ENCODE measurements around the gene PITX1.
A peak's percentile ranks its signal among the peaks of the same experiment; 100 is the strongest.
"Not testable (repeated sequence)": the region's sequence is repeated elsewhere in the genome, so short reads cannot be mapped to it uniquely, and the experiment has no call there.

The PITX1 gene

DNA sequence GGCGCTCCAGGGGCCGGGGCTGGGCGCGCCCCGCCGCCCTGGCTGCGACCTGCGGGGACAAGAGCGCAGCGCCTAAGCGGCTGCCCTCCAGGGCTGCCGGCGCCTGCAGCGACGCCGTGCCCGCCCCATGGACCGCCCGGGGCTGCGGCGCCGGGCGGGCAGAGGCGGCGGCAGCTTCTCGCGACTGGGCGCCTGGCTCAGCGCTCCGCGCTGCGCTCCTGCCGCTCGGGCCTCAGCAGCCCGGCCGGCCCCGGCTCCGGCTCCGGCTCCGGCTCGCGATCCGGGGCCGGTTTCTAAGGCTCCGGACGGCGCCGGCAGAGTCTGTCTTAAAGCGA, at the start of gene PITX1:
Gene PITX1, minus strand, starts transcription at position 328 of the 335 bp plus-strand sequence. CDS start 347 bp downstream, outside the sequence.
- ATAC-seq, result peak; percentile 15
- no peak for DNase-seq

DNA sequence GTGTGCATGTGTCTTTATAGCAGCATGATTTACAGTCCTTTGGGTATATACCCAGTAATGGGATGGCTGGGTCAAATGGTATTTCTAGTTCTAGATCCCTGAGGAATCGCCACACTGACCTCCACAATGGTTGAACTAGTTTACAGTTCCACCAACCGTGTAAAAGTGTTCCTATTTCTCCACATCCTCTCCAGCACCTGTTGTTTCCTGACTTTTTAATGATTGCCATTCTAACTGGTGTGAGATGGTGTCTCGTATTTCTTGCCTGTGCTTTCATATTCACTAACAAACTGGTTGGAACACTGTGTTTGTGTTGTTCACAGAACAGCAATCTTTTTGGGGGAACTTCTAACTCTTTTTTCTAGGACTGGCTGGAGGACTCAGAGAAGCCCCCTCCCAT, 49.3 kb upstream of the PITX1 start:
- not testable (repeated sequence) for DNase-seq, ATAC-seq

DNA sequence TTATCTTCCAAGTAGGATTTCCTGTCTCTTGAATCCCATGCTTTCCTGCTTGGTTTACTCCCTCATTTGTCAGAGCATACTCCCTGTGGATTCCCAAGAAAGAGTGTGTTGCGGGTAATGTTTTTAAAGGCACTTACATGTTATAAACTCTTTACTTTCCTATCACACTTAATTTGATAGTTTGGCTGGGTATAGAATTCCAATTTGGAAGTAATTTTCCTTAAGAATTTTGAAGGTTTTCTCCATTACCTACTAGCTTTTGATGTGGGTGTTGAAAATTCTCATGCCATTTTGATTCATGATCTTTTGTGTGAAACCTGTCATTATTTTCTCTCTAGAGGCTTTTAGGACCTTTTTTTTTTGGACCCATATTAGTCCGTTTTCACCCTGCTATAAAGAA, 47.2 kb upstream of the PITX1 start:
- ATAC-seq (no peak), DNase-seq (no peak)

DNA sequence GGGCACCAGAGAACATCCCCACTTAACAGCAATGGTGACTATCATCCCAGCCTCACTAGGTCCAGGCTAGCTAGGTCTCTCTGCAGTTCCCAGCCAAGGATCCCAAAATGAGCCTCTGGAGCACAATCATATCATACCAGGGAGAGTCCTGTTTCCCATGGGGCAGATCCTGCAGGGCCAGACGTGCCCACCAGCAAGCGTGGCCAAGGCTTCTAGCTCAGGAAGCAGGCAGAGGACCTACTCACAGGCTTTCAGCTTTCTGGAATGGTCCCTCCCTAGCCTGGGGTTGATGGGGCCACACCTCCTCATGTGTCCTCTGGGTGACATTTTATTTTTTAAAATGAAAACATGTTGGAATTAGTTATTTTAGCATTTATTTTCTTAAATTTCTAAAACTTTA, 45.7 kb upstream of the PITX1 start:
- ATAC-seq, result no peak
- no peak for DNase-seq

DNA sequence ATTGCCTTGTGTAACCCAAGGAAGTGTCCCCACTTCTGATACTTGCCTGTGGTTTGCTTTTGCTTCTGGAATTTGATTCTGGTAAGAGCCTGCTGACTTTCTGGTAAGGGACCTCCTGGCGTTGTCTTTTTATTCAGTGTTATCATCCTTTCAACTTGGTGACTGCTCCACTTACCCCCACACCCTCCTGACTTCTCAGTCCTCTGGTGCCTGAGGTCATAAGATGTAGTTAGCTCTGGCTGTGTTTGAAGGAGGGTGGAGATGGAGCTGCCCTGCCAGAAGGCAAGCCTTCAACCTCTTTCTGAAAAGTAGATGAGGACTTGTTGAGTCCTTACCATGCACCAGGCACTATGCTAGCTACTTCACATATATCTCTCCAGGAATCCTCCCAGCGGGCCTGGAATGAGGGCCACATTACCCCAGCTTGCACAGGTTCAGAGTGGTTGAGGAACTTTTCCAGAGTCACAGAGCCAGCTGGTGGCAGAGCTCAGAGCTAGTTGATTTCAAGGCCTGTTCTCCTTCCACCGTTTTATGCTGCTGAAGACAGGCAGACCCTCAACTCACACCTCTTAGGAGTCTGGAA, 45.2 kb upstream of the PITX1 start:
- DNase-seq (no peak), ATAC-seq (no peak)

DNA sequence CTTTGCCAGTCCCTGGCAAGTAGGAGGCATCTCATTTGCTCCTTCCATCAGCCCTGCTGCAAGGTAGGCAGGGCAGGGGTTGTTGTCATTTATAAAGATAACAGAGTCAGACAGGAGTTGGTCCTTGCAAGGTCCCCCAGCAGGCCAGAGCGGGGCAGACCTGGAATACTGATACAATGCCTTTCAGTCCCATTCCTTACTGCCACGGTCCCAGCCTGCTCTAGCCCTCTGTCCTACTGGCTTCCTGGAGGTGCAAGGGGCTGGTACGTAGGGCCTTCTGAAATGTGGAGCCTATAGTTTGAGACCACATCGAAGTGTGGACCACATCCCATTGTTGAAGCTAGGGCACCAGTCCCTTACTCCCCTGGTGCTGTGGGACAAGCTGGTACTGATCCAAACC, 42.8 kb upstream of the PITX1 start:
- no peak for ATAC-seq
- DNase-seq, result no peak

DNA sequence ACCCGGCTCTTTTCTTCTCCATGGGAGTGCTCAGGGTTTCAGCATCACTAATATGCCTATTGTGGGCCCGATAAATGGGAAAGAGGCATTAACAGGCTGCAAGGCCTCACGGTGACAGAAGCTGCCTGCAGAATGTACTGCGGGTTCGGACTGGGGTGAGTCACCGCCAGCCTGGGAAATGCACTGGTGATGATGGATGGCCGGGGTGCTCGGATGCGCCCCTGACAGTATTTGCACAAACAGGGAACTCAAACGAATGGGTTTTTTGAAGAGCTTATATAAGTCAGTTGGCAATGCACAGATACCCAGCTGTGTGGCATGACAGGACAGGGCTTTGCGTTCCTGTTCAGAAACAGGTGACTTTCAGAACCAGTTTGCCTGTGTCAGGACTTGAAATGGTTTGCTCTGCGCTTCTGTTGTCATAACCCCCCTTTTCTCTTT, 42.0 kb upstream of the PITX1 start:
- DNase-seq (no peak), ATAC-seq (no peak)

DNA sequence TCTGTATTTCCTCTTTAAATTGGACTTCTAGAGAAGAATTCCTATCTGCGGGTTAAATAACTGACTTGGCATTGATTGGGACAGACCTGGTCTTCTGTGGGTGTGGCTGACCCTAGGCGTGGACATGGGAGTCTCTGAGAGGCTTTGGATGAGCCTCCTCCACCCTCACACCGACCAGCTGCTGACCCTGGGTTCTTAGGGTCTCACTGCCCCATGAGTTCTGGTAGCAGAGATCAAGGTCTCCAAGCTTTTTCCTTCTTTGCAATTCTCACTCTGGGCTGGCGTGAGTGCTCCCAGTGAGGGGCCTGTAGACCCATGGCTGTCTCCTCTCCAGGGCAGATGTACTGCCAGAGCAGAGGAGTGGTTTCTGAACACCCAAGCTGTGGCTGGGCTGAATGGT, 41.6 kb upstream of the PITX1 start:
- no peak for DNase-seq
- no peak for ATAC-seq

DNA sequence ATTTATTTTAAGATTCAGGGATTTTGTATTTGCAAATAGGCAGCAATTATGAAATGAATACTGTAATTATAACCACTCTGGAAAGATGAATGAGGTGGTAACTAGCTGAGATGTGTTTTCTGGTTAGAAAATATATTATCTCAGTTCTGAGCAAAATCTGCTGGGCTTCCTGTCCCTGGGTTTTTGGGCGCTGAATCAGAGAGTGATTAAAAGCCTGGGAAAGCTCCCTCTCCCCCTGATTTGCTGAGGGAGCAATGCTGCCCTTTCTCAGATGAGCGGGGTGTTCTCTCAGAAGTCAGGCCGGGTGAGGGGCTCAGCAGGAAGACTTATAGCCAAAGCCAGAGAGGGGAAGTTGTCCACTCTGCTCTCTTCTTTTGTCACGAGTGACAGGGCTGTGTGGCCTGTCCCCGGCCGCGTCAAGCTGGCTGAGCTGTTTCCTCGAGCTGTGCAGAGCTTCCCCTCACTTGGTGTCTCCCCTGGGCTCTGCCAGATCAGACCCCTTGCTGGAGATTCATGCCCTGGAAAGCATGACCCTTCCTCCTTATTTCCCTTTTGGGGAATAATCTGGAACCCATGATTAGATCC, 39.8 kb upstream of the PITX1 start:
- no peak for ATAC-seq
- no peak for DNase-seq

DNA sequence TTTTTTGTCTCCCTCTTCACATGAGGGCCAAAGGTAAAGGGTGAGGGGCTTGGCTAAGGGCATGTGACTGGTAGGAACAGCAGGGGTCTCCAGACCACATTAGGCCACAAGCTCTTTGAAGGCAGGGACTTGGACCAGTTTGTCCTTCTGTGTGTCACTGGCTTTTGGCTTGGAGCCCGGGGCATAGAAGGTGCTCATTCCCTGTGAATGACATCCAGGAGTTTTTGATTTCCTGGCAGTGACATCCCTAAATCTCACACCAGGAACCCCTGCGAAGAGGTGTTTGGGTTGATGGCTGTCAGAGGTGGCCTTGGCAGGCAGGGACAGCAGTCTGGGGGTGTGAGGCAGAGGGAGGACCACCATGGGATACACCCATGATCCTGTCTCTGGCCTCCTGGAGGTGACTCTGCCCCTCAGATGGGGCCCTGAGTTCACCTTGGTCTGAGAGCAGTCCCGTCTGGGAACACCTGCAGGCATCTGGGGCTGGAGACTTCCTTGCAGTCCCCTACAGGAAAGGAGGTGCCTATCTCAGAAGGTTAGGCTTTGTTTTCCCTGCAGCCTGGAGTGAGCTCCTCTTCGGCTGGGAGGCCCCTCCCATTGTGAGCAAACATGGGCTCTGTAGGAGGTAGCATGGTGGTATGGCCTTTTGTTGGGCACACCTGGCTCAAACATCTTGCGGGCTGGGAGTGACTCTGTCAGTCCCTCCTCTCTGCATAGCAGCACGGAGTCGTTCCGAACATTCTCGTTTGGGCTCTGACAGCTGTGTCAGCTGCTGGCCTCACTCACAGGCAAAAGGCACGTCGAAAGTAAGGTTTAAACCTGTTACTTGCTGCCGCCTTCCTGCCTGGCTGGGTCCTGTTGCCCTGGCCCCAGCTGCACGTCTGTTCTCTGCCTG, 38.6 kb upstream of the PITX1 start:
- DNase-seq (no peak), ATAC-seq (no peak)

DNA sequence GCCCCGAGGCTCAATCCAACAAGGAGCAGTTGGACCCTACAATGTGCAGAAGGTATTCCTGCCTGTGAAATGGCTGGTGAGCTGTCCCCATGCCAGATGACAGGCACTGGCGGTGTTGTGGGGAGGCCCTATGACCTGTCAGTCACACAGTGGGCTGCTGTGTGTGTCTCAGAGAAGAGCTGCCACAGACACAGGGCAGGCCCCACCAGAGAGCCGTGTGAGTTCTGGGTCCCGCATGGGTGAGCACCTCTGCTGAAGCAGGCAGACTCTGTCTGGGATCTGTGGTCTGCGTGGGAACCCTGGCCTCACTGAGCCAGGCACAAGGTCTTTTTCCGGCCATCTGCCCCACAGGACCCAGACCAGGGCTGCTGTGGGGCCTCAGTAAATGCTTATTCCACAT, 37.3 kb upstream of the PITX1 start:
- no peak for ATAC-seq

DNA sequence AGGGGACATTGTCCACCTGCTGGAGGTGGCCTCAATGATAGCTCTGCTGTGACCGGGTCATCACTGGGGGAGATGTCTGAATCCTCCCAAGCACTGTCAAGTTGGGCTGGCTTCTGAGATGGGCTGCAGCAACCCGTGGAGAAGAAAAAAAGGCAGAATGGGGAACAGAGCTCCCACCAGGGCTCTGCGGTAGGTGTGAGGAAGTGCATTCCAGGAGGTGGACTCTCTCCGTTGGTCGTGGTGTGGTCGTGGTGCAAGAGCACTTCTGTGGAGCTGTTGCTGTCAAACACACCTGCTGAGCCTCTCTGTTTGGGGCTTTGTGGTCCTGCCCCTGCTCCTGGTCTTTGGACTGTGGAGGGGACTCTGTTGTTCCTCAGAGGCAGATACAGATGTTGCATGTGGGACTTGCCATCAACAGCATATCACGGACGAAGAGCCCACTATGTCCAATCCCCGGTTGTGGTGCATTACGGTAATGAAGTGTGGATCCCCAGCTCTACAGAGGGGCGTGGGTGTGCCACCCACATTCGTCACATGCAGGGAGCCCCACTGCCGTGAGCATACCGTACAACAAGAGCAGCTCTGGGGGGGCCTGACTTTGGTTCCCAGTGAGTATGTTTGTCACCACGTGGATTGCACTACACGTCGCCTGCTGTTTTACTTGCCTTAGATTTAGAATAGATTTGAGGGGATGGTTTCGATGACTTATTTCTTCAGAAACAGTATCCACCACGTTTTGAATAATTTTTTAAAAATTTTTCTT, 36.0 kb upstream of the PITX1 start:
- ATAC-seq (no peak), DNase-seq (no peak)

More for the DNA sequence above, 37.3 kb upstream of the PITX1 start:
- no peak for DNase-seq

DNA sequence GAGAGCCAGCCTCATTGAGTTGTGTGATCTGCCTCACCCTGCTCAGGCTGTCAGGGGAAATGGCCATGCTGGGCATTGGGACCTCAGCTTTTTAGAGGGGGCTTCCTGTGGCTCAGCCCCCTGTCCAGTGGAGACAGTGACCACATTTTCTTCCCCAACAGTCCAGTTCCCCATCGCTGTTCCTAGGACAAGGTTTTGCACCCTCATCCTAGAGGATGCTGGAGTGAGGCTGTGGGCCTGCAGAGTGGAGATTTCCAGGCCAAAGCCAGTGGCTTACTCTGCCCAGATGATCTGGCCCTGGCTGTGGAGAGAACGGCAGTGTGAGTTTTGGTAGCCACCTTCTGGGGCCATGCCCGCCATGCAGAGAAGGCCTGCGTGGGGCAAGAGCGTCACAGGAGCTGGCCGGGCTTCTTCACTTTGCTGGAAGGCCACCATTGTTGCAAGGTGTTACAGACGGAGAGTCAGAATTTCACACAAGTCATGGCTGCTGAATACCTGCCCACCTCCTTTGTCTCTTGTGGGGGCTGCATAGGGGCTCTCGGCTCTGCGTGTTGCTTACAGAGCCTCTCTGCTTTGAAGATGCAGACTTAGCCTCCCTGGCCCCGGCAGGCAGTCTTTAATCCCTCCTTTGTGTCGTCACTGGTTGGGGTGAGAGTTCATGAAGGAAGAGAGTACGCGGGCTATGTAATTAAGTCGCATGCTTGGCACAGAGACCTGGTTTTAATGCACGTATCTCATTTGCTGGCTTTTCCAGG, 35.2 kb upstream of the PITX1 start:
- no peak for ATAC-seq

DNA sequence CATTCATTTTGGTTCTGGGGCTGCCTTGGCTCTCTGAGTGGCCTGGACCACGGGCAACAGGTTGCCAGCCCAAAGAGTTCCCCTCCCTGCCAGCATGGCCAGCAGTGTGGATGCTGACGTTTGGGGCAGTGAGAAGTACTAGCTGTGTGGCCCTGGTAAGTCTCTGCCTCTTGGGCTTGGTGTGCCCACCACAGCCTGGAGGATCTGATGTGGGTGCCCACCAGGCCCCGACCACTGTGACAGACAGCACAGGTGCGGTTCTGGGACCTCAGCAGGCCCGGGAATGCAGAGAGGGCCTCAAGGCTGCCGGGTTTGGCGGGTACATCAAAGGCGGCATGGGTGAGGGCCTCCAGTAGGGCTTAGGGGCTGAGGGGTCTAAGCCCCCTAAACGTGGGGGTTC, 33.6 kb upstream of the PITX1 start:
- DNase-seq (no peak), ATAC-seq (no peak)

More for the DNA sequence above, 35.2 kb upstream of the PITX1 start:
- DNase-seq, result no peak

DNA sequence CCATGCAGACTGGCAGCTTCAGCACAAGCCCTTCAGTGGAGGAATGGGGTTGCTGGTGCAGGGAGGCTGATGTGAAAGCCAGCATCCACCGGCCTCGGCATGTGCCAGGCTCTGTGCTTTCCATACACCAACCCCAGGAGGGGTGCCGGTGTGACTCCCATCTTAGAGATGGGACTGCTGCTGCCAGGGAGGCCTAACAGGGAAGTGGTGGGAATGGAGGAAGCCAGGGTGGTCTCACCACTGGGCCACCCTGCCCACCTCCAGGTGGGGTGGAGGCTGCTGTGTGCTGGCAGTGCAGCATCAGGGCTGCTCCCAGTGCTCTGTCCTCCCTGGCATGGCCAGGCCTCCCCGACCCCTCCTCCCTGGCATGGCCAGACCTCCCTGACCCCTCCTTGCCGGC, 32.8 kb upstream of the PITX1 start:
- no peak for DNase-seq

DNA sequence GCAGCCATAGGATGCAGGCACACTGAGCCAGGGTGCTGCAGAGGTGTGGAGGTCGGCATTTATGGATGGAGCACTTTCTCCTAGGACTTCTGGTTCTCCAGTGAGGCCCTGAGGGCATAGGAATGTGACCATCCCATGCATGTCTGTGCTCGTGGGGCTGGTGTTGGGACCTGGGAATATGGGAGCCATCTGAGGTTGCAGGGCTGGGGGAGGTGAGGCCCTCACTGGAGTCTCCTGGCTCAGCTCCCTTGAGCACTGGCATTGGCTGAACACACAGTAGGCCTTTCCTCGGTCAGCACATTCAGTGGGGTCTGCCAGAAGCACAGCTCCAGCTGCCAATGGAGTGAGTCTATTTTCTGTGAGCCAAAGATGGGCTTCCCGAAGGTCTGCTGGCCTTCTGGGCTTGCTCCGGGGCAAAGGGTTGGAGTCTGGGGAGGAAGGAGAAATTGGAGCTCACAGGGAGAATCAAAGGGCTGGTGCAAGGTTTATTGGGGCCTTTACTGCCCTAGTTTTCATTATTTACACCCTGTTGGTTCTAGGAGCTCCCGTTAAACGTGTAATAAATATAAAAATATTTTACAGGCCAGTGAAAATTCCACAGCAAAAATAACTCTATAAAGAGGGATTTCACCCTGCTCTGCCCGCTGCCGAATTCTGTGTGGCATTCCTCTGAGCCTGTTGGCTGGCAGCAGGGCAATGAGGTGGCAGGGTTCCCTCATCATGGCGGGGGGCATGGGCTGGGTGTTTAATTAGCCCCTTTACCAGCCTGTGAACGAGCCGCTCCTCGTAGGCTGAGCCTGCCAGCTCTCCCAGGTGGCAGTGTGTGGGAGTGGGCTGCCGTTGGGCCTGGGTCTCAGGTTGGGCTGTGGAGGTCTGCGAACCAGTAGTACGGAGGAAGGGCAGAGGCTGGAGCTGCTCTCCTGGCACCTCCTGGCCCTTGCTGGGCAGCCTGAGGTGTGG, 31.6 kb upstream of the PITX1 start:
- DNase-seq (no peak), ATAC-seq (no peak)

More for the DNA sequence above, 32.8 kb upstream of the PITX1 start:
- ATAC-seq, result no peak

DNA sequence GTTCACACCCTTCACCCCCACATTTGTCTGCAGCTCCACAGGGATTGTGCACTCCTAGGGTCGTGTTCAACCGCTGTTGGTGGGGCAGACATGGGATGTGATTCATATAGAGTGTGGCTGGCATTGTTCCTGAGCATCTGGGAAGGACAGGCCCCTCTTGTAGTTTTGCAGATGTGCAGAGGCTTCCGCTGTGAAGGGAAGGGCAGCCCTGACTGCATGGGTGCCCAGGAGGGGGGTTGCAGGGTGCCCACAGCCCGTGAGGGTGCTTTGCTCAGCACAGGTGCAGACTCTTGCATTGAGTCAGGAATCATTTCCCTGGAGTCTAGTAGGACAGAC, 30.2 kb upstream of the PITX1 start:
- ATAC-seq, result no peak
- no peak for DNase-seq

DNA sequence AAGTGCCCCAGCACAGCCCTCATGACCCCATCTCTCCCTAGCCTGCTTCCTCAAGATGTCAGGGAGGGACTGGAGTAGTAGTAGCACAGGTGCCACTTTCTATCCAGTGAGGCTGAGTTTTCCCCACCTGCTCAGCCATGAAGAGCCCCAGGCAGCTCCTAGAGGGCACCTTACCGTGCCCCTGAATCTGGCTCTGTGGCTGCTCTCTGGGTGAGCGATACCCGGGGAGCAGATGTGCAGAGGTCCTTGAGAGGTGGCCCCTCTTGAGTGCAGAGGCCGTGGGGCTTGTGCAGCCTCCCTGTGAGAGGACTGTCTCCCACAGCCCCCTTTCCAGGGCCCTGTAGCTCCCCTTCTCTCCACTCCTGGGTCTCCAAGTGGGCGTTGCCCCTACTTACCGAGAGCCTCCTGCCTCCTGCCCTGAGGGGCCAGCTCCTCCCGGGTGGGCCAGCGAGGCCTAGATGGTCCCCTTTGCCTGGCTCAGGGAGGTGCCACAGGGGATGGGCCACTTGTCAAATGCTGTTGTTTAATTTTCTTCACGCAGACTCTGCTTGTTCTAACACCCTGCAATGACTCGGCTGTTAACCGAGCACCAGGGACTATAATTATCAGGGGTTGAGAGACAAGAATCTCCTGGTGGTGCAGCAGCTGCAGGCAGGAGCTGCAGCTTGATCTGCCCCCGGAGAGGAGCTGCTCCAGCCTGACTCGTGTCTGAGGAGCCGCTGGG, 29.6 kb upstream of the PITX1 start:
- DNase-seq, result no peak
- ATAC-seq, result no peak

DNA sequence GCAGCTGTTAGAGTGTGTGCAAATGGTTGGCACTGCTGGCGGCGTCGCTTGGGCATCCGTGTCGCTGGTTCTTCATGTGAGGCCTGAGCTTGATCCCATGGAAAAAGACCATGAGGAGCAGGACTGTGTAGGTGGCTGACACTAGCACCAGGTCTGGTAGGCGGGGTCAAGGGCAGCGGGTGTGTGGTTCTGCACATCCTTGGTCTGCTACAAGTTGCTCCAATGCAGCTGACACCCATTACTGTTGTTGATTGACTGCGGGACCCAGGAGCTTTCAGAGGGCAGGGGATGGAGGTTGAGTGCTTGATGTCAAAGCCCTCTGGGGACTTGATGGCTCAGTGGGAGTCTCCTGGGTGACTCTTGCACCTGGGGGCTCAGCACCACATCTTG, 29.0 kb upstream of the PITX1 start:
- ATAC-seq, result no peak
- no peak for DNase-seq

All from stimulated activated naive CD8-positive, alpha-beta T cell treated with anti-CD3 and anti-CD28 coated beads, Interleukin-15, Interleukin-2, amounts not matched to agents 100 U/mL and 50 U/mL, for 24 hours (primary cell).